Tibial nerve (tissue), 4 donors: Measurements from ENCODE around the gene EN1. TPM values are rescaled to one million over a fixed set of nuclear protein-coding genes. Genes with fewer than 3 reads are reported as not detected.

Experiments
- DNase-seq, 2 donors: peaks; one replicate each; pipeline ENCODE4 v3.0.0-alpha.2; 2019; ENCODE audit warnings: low spot score in 2 of 2
- H3K27ac ChIP-seq, 4 donors: fragments of 200-600 bp; sonication (generic) in 3 of 4; one replicate each; pipeline ENCODE4 v1.5.1; 2017 to 2019; ENCODE audit warnings: mild to moderate bottlenecking in 1 of 4
- H3K27me3 ChIP-seq, 2 donors: fragments of 200-600 bp; sonication (generic) in 1 of 2; one replicate each; pipeline versions ENCODE4 v1.5.1 to v1.6.0; 2017 to 2019
- H3K36me3 ChIP-seq, 3 donors: fragments of 200-600 bp; sonication (generic); one replicate each; pipeline ENCODE4 v1.5.1; 2018 to 2019
- H3K4me1 ChIP-seq, 4 donors: fragments of 200-600 bp; sonication (generic) in 3 of 4; one replicate each; pipeline ENCODE4 v1.5.1; 2017 to 2019
- H3K4me3 ChIP-seq, 4 donors: fragments of 200-600 bp; sonication (generic) in 3 of 4; one replicate each; pipeline ENCODE4 v1.5.1; 2017 to 2019; ENCODE audit warnings: mild to moderate bottlenecking in 1 of 4, moderate library complexity in 1 of 4
- H3K9me3 ChIP-seq, 4 donors: fragments of 200-600 bp; sonication (generic) in 3 of 4; one replicate each; pipeline ENCODE4 v1.5.1; 2017 to 2019
- CTCF ChIP-seq, 5 experiments: fragments of 200-600 bp in 3 of 5; fragments of 450-650 bp in 2 of 5; sonication (generic) in 3 of 5; IDR thresholded peaks; one replicate each; pipeline ENCODE4 v1.5.1; 2016 to 2019; ENCODE audit warnings: antibody characterized with exemption in 5 of 5, mild to moderate bottlenecking in 3 of 5, moderate library complexity in 2 of 5
- EP300 ChIP-seq, 2 donors: sonication (generic); formaldehyde crosslinking; IDR thresholded peaks; one replicate each; pipeline ENCODE4 v1.6.1; 2017; ENCODE audit warnings: antibody characterized with exemption in 2 of 2, mild to moderate bottlenecking in 1 of 2
- POLR2A ChIP-seq, 2 donors: fragments of 450-650 bp; IDR thresholded peaks; one replicate each; pipeline ENCODE4 v1.6.1; 2017; ENCODE audit warnings: antibody characterized with exemption in 2 of 2, mild to moderate bottlenecking in 2 of 2, moderate library complexity in 2 of 2
- WGBS, 2 donors: methylation state at CpG; one replicate each; pipeline ENCODE4 v1.1.5; 2018; 5-methylcytosine and 5-hydroxymethylcytosine counted together
- total RNA-seq, 4 donors: library from RNA; depleted of rRNA; stranded (reverse); fragments of >200 nt; gene quantifications; one replicate each; pipeline ENCODE4 v1.1.0, GENCODE V29; 2016

Gene EN1
- total RNA-seq, 4 donors from 2014 or later, result 0.63 to 0.90 (median 0.78) TPM; not detected in 1

GRCh38 chr2:118810766-118811165 is 36.7 kb downstream of the EN1 start:
- Histone ChIP-seq H3K9me3 (no peaks in the 10 kb centered on the region), H3K4me3 (no peak overlapping the region), H3K27ac (no peak overlapping the region), H3K27me3 (peaks cover 0 to 40% of the 10 kb centered on the region in 2 donors), H3K4me1 (peaks cover 0 to 9% (median 0%) of the 10 kb centered on the region in 4 donors), H3K36me3 (no peaks in the 10 kb centered on the region)
- TF ChIP-seq POLR2A (IDR thresholded peaks at IDR 0.05) (no peak), EP300 (IDR thresholded peaks at IDR 0.05) (no peak), CTCF (IDR thresholded peaks at IDR 0.05) (no peak)
- no peak for DNase-seq
- WGBS, 2 donors, result 64 to 82% methylated on average over 4 to 5 of the region's 7 CpGs

GRCh38 chr2:118808429-118808809 is 39.0 kb downstream of the EN1 start:
- Histone ChIP-seq H3K36me3 (no peaks in the 10 kb centered on the region), H3K4me3 (peak overlapping the region; percentile 9 to 35 (median 26)), H3K9me3 (no peaks in the 10 kb centered on the region), H3K27me3 (peaks cover 0 to 33% of the 10 kb centered on the region in 2 donors), H3K27ac (no peak overlapping the region), H3K4me1 (peaks cover 0 to 9% (median 0%) of the 10 kb centered on the region in 4 donors)
- TF ChIP-seq EP300 (IDR thresholded peaks at IDR 0.05) (no peak), POLR2A (IDR thresholded peaks at IDR 0.05) (no peak), CTCF (IDR thresholded peaks at IDR 0.05) (no peak)
- WGBS, 2 donors, result 21 to 31% methylated on average over 9 to 15 of the region's 16 CpGs
- DNase-seq, result no peak

- Histone ChIP-seq H3K4me1 (peaks cover 0 to 9% (median 0%) of the 10 kb centered on the region in 4 donors), H3K36me3 (no peaks in the 10 kb centered on the region), H3K4me3 (peak overlapping the region in 3 of 4 donors; percentile 25 to 35 (median 27)), H3K27ac (no peak overlapping the region), H3K27me3 (peaks cover 0 to 28% of the 10 kb centered on the region in 2 donors), H3K9me3 (no peaks in the 10 kb centered on the region)
- no peak for DNase-seq
- no peak for TF ChIP-seq CTCF (IDR thresholded peaks at IDR 0.05)
- WGBS, 2 donors, result 49 to 50% methylated on average over 13 of the region's 13 CpGs
Observed at GRCh38 chr2:118807668-118808428, 39.6 kb downstream of the EN1 start.

- TF ChIP-seq CTCF (IDR thresholded peaks at IDR 0.05), result no peak
- TF ChIP-seq EP300 (IDR thresholded peaks at IDR 0.05), result no peak
- TF ChIP-seq POLR2A (IDR thresholded peaks at IDR 0.05), result no peak
- DNase-seq, result no peak
- Histone ChIP-seq H3K4me1 (peaks cover 0 to 9% (median 0%) of the 10 kb centered on the region in 4 donors), H3K9me3 (no peaks in the 10 kb centered on the region), H3K4me3 (no peak overlapping the region), H3K27ac (no peak overlapping the region), H3K36me3 (no peaks in the 10 kb centered on the region), H3K27me3 (peaks cover 0 to 21% of the 10 kb centered on the region in 2 donors)
- 59 to 67% methylated on average over 23 of the region's 23 CpGs for WGBS, 2 donors
Observed at GRCh38 chr2:118806797-118807667, 40.4 kb downstream of the EN1 start.
